BE2C (cell line): ENCODE data around the gene RPS6KB2.
"Not testable (repeated sequence)": the region's sequence is repeated elsewhere in the genome, so short reads cannot be mapped to it uniquely, and the experiment has no call there.

ENCODE experiments used
- DNase-seq: peaks from one replicate; pipeline ENCODE4 v3.0.0-alpha.2; 2020
- H3K27me3 ChIP-seq: fragments of 250-450 bp; sonication (Bioruptor Pico); 2 replicates; pipeline ENCODE4 v1.5.1; 2020; ENCODE audit warnings: mild to moderate bottlenecking
- H3K36me3 ChIP-seq: fragments of 250-450 bp; sonication (Bioruptor Pico); 2 replicates; pipeline ENCODE4 v1.5.1; 2020; ENCODE audit warnings: mild to moderate bottlenecking
- H3K4me1 ChIP-seq: fragments of 250-450 bp; sonication (Bioruptor Pico); 2 replicates; pipeline ENCODE4 v1.5.1; 2020
- H3K4me3 ChIP-seq: 2 replicates; pipeline ENCODE4 v1.5.1; 2011; ENCODE audit warnings: low read depth, low read length
- H3K9me3 ChIP-seq: fragments of 250-450 bp; sonication (Bioruptor Pico); 2 replicates; pipeline ENCODE4 v1.5.1; 2020
- TF ChIP-seq, protein P1 (sequence below): IDR thresholded peaks from 2 replicates; pipeline ENCODE4 v1.5.1; 2012; ENCODE audit warnings: mild to moderate bottlenecking, low read depth, low read length

Gene RPS6KB2

DNA sequence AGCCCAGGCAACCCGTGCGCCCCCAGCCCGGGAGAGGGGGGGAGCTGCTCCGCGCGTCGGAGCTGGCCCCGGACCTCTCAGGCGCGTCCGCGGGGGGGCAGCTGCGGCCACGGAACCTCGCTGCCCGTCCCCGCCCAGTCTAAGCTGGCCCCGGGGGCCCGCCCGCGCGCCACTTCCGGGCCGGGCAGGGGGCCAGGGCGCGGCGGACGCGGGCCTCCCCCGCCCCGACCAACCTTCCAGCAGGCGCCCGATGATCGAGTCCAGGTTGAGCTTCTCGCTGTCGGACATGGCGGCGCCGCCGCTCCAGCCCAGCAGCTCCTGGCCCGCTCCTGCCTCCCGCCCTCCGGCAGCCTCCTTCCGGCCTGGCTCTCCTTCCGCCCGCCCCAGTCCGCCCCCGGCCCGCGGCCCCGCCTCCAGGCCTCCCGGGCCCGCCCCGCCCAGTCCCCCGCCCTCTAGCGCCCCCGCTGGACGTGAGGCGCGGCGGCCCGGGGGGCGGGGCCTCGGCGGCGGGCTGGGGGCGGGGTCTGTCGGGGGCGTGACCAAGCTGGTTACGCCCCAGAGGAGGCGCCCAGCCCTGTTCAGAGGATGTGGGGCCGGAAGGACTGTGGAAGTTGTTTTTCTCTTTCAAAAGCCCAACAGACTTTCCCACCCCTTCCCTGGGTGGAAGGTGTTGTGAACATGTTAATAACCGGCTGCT lies 26.7 kb upstream of the RPS6KB2 start, which contains the start of gene PPP1CA:
TSS of gene PPP1CA (minus strand) at position 364 of the 697 bp plus-strand sequence. CDS start at position 288, 76 bp downstream.
- Histone ChIP-seq H3K27me3 (no peaks in the 10 kb centered on the region), H3K9me3 (no peaks in the 10 kb centered on the region), H3K36me3 (peaks cover 28% of the 10 kb centered on the region), H3K4me1 (peaks cover 12% of the 10 kb centered on the region), H3K4me3 (peak within 1 kb of the TSS; percentile 73)
- DNase-seq = peak; percentile 97
- TF ChIP-seq, protein P1, sequence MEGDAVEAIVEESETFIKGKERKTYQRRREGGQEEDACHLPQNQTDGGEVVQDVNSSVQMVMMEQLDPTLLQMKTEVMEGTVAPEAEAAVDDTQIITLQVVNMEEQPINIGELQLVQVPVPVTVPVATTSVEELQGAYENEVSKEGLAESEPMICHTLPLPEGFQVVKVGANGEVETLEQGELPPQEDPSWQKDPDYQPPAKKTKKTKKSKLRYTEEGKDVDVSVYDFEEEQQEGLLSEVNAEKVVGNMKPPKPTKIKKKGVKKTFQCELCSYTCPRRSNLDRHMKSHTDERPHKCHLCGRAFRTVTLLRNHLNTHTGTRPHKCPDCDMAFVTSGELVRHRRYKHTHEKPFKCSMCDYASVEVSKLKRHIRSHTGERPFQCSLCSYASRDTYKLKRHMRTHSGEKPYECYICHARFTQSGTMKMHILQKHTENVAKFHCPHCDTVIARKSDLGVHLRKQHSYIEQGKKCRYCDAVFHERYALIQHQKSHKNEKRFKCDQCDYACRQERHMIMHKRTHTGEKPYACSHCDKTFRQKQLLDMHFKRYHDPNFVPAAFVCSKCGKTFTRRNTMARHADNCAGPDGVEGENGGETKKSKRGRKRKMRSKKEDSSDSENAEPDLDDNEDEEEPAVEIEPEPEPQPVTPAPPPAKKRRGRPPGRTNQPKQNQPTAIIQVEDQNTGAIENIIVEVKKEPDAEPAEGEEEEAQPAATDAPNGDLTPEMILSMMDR = no peak

DNA sequence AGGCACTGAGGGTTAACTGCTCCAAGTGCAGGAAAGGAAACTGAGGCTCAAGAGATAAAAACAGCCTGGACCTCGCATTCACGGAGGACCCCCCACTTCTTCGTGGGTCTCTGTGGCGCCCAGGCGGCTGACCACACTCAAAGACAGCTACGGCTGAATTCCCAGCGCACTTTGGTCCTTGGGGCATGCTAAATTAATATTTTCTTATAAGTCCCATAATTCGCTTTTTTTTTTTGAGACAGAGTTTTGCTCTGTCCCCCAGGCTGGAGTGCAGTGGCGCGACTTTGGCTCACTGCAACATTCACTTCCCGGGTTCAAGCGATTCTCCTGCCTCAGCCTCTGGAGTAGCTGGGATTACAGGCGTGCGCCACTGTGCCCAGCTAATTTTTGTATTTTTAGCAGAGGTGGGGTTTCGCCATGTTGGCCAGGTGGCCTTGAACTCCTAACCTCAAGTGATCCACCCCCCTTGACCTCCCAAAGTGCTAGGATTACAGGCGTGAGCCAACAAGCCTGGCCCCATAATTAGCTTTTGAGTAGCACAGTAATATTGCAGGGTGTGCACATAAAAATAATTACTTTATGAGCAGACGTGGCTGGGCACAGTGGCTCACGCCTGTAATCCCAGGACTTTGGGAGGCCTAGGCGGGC lies 26.0 kb upstream of the RPS6KB2 start:
- H3K9me3 ChIP-seq, H3K27me3 ChIP-seq, DNase-seq: not testable (repeated sequence)
- Histone ChIP-seq H3K36me3 (peaks cover 27% of the 10 kb centered on the region), H3K4me3 (peak overlapping the region; percentile 47), H3K4me1 (peaks cover 14% of the 10 kb centered on the region)

DNA sequence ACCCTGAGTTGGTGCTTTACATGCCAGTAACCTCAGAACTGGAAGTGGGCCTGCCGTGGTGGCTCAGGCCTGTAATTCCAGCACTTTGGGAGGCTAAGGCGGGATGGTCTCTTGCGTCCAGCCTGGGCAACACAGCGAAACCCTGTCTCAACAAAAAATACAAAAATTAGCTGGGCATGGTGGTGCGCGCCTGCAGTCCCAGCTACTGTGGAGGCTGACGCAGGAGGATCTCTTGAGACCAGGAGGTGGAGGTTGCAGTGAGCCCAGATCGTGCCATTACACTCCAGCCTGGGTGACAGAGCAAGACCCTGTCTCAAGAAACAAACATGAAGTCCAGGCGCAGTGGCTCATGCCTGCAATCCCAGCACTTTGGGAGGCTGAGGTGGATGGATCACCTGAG lies 25.2 kb upstream of the RPS6KB2 start:
- peaks cover 12% of the 10 kb centered on the region for H3K4me1 ChIP-seq

DNA sequence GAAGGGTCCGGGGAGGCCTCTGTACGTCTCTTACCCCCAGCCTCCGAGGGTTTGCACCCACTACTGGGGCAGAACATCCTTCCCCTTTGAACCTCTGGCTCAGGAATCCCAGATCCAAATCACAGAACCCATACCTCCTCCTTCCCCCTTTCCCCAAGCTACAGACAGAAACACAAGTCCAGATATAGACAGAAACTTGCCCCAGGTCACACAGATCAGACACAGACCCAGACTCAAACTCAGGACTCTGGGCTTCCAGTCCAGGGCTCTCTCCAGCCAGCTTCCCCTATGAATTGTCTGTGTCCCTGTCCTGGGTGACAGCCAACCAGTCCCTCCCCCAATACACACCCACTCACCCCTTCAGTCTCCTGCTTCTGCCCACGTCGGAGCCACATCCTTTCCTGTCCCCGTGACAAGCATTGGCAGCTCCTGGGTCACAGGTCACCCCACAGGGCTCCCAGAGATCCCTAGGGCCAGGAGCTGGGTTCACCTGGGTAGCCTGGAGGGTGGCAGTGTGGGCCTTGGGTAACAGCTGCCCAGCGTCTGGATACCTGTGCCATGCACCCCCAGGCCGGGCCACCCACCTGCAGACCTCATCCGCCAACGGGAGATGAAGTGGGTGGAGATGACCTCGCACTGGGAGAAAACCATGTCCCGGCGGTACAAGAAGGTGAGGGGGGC lies 23.6 kb upstream of the RPS6KB2 start:
- TF ChIP-seq, protein P1 = no peak
- Histone ChIP-seq H3K4me3 (no peak overlapping the region), H3K4me1 (peaks cover 10% of the 10 kb centered on the region), H3K36me3 (peaks cover 4% of the 10 kb centered on the region), H3K9me3 (no peaks in the 10 kb centered on the region), H3K27me3 (no peaks in the 10 kb centered on the region)
- DNase-seq = no peak

More for the DNA sequence above, 25.2 kb upstream of the RPS6KB2 start:
- H3K4me3 ChIP-seq, DNase-seq, H3K9me3 ChIP-seq, H3K27me3 ChIP-seq: not testable (repeated sequence)
- H3K36me3 ChIP-seq = peaks cover 19% of the 10 kb centered on the region

DNA sequence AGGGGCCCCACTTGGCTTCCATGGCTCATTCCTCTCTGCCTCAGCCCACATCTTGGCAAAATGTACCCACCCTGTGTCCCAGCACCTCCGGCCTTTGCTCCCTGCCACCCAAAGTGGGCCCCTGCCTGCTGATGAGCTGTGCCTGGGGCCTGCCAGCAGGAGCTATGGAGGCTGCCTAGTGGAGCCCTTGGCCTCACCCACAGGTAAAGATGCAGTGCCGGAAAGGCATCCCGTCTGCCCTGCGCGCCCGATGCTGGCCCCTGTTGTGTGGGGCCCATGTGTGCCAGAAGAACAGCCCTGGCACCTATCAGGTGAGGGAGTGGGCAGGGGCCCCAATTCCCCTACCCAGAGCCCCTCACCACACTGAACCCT lies 23.1 kb upstream of the RPS6KB2 start:
- Histone ChIP-seq H3K9me3 (no peaks in the 10 kb centered on the region), H3K36me3 (no peaks in the 10 kb centered on the region), H3K27me3 (no peaks in the 10 kb centered on the region), H3K4me1 (peaks cover 7% of the 10 kb centered on the region), H3K4me3 (no peak overlapping the region)
- TF ChIP-seq, protein P1 = no peak
- no peak for DNase-seq

DNA sequence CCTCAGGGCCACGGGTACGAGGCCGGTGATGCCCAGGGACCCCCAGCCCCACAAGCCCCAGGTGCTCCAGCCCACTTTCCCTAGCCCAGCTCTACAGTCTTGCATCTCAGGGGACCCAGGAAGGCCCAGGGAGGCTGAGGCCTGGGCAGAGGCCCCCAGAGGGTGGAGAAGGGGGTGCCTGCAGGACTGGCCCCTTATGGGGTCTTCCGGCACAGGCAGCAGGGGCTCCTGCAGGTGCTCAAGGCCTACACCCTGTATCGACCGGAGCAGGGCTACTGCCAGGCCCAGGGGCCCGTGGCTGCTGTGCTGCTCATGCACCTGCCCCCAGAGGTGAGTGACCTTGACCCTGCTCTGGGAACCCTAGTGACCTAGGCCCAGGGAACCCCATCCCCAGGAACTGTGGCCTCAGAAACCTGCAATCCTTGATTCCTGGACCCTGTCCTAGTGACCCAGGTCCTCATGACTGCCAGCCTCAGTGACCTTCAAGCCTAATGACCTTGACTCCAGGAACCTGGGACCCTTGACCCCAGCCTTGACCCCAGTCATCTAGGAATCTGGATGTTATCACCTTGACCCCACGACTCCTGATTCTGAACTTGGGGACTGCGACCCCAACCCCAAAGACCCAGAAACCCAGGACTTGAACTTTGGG lies 22.5 kb upstream of the RPS6KB2 start:
- Histone ChIP-seq H3K36me3 (no peaks in the 10 kb centered on the region), H3K9me3 (no peaks in the 10 kb centered on the region), H3K4me1 (peaks cover 5% of the 10 kb centered on the region; the same call in 1 of the 2 replicates), H3K4me3 (no peak overlapping the region), H3K27me3 (no peaks in the 10 kb centered on the region)
- DNase-seq = no peak
- TF ChIP-seq, protein P1 = no peak
